ENCODE results near the gene ATG10.

ATG10 gene

GRCh38 chr5:82174919-82175219 is 203.0 kb downstream of the ATG10 start:
- no peak for DNase-seq
- in situ Hi-C loops (cut with HindIII; ENCODE audit: low pct_ligation_motif_present, low sequenced_read_pairs) = no loop called here
- Histone ChIP-seq H3K27ac (no peak overlapping the region), H3K36me3 (replicated peaks) (no peaks in the 10 kb centered on the region), H3K27me3 (replicated peaks) (no peaks in the 10 kb centered on the region), H3K4me3 (ENCODE audit: low read depth, low read length) (no peak overlapping the region)
- TF ChIP-seq CTCF (IDR thresholded peaks at IDR 0.05; ENCODE audit: low read depth, low read length, missing control alignments) = no peak

DNA sequence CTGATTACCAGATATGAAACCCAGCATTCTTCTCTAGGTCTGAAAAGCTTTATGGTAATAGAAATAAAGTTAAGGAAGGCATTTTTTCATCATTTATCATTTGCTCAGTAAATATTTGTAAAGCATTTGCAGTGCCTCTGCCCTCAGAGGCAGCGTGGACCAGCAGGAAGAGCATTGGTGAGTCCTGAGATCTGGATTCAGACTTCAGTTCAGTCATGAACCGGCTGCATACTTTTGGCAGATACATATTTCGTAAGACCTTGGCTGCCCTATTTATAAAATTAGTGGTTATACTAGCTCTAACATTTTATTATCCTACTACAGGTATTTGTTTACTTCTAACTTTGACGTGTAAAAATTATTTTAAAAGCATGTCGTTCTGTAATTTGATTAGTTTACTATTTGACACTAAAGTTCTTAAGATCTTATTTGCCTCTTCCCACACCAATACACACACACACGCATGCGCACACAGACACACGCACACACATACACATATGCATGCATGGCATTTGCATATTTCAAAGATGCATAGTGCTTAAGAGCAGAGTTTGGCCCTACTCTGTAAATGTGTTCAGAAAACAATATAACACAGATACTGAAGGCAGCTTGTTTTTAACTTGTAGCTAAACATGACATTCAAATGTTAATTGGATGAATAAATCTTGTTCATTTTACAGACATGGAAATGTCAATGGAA is 204.4 kb downstream of the ATG10 start:
- DNase-seq = no peak
- Histone ChIP-seq H3K27me3 (replicated peaks) (no peaks in the 10 kb centered on the region), H3K27ac (no peak overlapping the region), H3K36me3 (replicated peaks) (no peaks in the 10 kb centered on the region), H3K4me3 (ENCODE audit: low read depth, low read length) (no peak overlapping the region)
- in situ Hi-C loops (cut with HindIII; ENCODE audit: low pct_ligation_motif_present, low sequenced_read_pairs) = no loop called here
- TF ChIP-seq CTCF (IDR thresholded peaks at IDR 0.05; ENCODE audit: low read depth, low read length, missing control alignments) = no peak

- no peak overlapping the region for H3K27ac ChIP-seq
- in situ Hi-C loops (cut with HindIII; ENCODE audit: low pct_ligation_motif_present, low sequenced_read_pairs) = no loop called here
- H3K4me3 ChIP-seq (ENCODE audit: low read depth, low read length) = no peak overlapping the region
- TF ChIP-seq CTCF (IDR thresholded peaks at IDR 0.05; ENCODE audit: low read depth, low read length, missing control alignments) = no peak
- H3K36me3 ChIP-seq (replicated peaks) = no peaks in the 10 kb centered on the region
- no peaks in the 10 kb centered on the region for H3K27me3 ChIP-seq (replicated peaks)
- no peak for DNase-seq
Observed at GRCh38 chr5:82178378-82178777, 206.6 kb downstream of the ATG10 start.

DNA sequence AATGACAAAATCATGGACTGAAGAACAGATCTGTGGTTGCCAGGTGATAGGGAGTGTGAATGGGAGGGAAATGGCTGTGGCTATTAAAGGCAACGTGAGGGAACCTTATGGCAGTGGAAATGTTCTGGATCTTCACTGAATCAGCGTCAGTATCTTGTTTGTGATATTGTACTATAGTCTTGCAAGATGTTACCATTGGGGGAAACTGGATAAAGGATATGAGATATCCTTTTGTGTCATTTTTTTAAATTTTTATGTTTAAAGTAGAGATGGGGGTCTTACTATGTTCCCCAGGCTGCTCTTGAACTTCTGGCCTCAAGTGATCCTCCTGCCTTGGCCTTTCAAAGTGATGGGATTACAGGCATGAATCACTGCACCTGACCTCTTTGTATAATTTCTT is 210.8 kb downstream of the ATG10 start:
- in situ Hi-C loops (cut with HindIII; ENCODE audit: low pct_ligation_motif_present, low sequenced_read_pairs) = no loop called here
- DNase-seq = no peak
- Histone ChIP-seq H3K27ac (no peak overlapping the region), H3K36me3 (replicated peaks) (no peaks in the 10 kb centered on the region), H3K4me3 (ENCODE audit: low read depth, low read length) (no peak overlapping the region), H3K27me3 (replicated peaks) (no peaks in the 10 kb centered on the region)
- TF ChIP-seq CTCF (IDR thresholded peaks at IDR 0.05; ENCODE audit: low read depth, low read length, missing control alignments) = no peak

DNA sequence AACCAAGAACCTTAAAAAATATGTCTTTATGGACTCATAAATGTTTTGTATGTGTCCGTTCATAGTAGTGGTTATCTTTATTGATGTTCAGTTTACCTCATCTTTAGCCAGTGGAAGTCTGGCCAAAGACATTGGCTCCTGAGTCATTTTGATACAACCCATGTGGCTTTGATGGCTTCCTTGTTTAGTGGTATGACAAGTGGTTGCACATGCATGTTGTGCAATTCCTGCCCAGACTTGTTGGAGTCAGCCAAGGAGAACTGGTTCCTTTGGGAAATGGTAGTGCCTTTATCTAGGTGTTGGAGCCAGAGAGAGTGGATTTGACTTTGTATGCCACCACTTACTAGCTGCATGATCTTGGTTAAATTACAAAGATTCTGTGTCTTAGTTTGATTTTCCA is 212.0 kb downstream of the ATG10 start:
- no peaks in the 10 kb centered on the region for H3K36me3 ChIP-seq (replicated peaks)
- DNase-seq = no peak
- in situ Hi-C loops (cut with HindIII; ENCODE audit: low pct_ligation_motif_present, low sequenced_read_pairs) = no loop called here
- TF ChIP-seq CTCF (IDR thresholded peaks at IDR 0.05; ENCODE audit: low read depth, low read length, missing control alignments) = no peak
- no peak overlapping the region for H3K27ac ChIP-seq
- H3K27me3 ChIP-seq (replicated peaks) = no peaks in the 10 kb centered on the region
- H3K4me3 ChIP-seq (ENCODE audit: low read depth, low read length) = no peak overlapping the region

- no peak for DNase-seq
- Histone ChIP-seq H3K27me3 (replicated peaks) (no peaks in the 10 kb centered on the region), H3K27ac (no peak overlapping the region), H3K4me3 (ENCODE audit: low read depth, low read length) (no peak overlapping the region), H3K36me3 (replicated peaks) (no peaks in the 10 kb centered on the region)
- in situ Hi-C loops (cut with HindIII; ENCODE audit: low pct_ligation_motif_present, low sequenced_read_pairs) = no loop called here
- no peak for TF ChIP-seq CTCF (IDR thresholded peaks at IDR 0.05; ENCODE audit: low read depth, low read length, missing control alignments)
Observed at GRCh38 chr5:82185851-82186250, 214.0 kb downstream of the ATG10 start.
